ENCODE results near the gene GPS1.
A peak's percentile ranks its signal among the peaks of the same experiment; 100 is the strongest.
"Not testable (repeated sequence)": the region's sequence is repeated elsewhere in the genome, so short reads cannot be mapped to it uniquely, and the experiment has no call there.

The GPS1 gene

DNA sequence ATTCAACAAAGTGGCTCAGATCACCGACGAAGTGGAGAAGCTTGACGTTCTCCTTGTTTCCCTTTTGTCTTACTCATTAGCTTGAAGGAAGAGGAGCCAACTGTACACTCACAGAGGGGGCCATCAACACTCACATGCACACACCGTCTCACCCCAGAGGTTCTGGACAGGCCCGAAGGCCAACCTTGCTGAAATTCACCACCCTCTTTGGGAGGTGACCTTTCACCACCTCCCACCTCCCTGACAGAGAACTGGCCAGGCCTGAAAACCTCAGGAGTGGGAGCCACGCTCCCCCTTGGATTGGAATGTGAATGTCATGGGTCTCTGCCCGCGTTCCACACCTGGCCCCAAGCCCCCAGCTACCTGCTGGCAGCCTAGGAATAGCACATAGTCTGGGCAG lies 16.2 kb upstream of the GPS1 start:
- no peak for TF ChIP-seq JUND (IDR thresholded peaks at IDR 0.05; ENCODE audit: low read depth)
- in situ Hi-C loops (cut with HindIII; ENCODE audit: low pct_unique_long_range_greater_than_20kb, low sequenced_read_pairs): no loop called here
- no peak for DNase-seq (ENCODE audit: low read depth in 1 of 2, low spot score in 1 of 2)

DNA sequence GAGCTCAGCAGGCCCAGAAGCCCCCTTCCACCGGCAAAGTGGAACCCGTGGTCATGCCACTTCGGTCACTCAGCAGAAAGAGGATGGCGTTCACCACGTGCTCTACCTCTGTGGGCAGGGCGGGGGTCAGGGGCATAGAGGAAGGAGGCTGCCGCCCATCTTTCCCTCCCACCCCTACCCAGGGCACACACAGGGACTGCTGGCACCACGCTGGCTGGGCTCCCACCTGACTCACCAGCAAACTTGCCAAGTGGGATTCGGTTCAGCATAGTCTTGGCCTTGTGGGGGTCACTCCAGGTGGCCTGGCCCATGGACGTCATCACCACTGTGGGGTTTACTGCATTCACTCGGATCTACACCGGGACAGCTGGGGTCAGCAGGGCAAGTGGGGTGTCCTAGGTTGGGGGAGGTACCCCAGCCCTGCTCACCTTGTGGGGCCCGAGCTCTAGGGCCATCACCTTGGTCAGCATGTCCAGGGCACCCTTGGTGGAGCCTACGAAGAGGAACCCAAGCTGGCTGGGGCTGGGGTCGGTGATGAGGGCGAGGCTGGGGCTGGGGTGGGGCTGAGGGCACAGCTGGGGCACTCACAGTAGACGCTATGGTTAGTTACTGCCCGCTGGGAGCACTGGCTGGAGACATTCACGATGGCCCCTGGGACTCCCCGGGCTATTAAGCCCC lies 15.6 kb upstream of the GPS1 start:
- in situ Hi-C loops (cut with HindIII; ENCODE audit: low pct_unique_long_range_greater_than_20kb, low sequenced_read_pairs): no loop called here
- DNase-seq (ENCODE audit: low read depth in 1 of 2, low spot score in 1 of 2): no peak
- TF ChIP-seq JUND (IDR thresholded peaks at IDR 0.05; ENCODE audit: low read depth): no peak

DNA sequence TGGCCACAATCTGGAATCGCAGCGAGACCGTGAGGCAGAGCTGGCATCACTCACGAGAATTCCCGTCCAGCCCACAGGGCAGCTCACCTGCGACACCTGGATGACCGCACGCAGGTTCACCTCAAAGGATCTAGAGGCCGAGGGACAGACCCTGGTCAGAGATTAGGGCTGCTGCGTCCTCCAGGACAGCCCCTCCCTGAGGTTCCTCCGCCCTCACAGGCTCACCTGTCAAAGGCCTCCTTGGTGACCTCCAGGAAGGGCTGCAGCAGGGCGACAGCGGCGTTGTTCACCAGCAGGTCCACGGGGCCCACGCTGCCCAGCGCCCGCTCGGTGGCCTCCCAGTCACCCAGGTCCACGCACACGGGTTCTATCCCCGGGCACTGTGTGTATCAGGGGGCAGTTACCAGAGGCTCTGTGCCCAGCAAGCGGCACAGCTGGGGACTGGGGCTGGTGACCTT lies 15.0 kb upstream of the GPS1 start:
- DNase-seq (ENCODE audit: low read depth in 1 of 2, low spot score in 1 of 2): no peak
- in situ Hi-C loops (cut with HindIII; ENCODE audit: low pct_unique_long_range_greater_than_20kb, low sequenced_read_pairs): no loop called here
- TF ChIP-seq JUND (IDR thresholded peaks at IDR 0.05; ENCODE audit: low read depth): no peak

DNA sequence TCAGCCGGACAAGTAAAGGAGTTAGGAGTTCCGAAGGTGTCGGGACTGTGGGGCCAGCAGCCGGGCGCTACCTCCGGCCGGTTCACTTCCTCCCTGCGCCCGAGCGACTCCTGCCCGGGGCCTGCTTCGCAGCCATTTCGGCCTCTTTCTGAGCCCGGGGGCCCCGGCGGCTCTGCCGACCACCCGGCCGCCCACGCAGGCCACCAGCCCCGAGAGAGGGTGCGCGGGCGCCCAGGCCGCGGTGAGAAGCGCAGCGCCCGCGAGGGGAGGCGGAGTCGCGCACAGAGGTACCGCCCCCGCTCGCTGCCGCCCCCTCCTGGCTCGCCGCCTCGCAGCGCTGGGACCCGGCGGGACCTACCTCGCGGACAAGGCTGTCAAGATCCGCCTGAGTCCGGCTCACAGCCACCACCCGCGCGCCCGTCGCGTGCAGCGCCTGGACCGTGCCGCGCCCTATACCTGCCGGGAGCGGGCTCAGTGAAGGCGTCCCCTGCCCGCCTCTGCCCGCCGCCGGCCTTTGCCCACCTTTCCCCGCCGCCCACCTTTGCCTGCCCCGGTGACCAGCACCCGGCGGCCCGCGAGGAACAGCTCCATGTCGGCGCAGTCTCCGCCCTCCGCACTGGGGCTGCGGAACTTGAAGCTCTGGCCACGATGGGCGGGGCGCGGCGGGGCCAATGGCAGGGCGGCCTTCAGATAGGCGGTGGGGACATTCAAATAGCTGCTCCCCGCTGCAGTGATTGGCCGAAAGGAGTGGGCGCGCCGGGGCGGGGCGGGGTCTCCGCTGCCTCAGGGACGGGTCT lies 14.4 kb upstream of the GPS1 start, which contains the start of gene DCXR:
DCXR (minus strand) TSS at position 606 of the 797 bp plus-strand sequence; CDS start at position 591, 15 bp downstream.
- TF ChIP-seq JUND (IDR thresholded peaks at IDR 0.05; ENCODE audit: low read depth): no peak
- peak; percentile 99 for DNase-seq (ENCODE audit: low read depth in 1 of 2, low spot score in 1 of 2)
- in situ Hi-C loops (cut with HindIII; ENCODE audit: low pct_unique_long_range_greater_than_20kb, low sequenced_read_pairs): no loop called here

DNA sequence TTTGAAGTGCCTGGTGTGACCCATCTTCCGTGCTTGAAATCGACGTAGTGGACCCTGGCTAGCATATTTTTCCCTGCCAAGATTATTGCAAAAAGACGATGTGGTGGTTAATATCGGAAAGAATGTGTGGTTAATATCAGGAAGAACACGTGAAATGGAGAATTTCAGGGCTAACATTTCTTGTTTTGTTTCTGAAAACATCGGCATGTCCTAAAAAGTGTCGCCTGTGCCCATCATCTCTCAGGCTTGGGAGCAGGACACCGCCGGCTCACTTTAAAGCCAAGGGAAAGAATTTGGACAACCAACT lies 13.9 kb upstream of the GPS1 start:
- in situ Hi-C loops (cut with HindIII; ENCODE audit: low pct_unique_long_range_greater_than_20kb, low sequenced_read_pairs): no loop called here
- peak in 1 of 2 experiments; percentile 31 for DNase-seq (ENCODE audit: low read depth in 1 of 2, low spot score in 1 of 2)
- no peak for TF ChIP-seq JUND (IDR thresholded peaks at IDR 0.05; ENCODE audit: low read depth)

DNA sequence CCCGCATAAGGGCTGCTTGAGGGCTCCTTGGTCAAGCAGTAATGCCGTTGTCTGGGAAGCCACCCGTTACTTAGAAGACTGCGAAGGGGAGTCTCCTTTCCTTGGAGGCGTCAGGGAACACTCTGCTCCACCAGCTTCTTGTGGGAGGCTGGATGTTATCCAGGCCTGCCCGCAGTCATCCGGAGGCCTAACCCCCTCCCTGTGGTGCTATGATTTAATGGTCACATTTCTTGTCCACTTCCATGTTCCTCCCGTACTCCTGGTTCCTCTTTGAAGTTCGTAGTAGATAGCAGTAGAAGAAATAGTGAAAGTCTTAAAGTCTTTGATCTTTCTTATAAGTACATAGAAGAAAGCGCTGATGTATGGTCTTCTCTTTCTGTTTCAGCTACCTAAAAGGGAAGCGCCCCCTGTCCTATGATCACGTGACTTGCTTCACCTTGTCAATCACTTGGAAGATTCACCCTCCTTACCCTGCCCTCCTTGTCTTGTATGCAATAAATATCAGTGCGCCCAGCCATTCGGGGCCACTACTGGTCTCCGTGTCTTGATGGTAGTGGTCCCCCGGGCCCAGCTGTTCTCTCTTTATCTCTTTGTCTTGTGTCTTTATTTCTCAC lies 12.8 kb upstream of the GPS1 start:
- DNase-seq (ENCODE audit: low read depth in 1 of 2, low spot score in 1 of 2); in situ Hi-C loops (cut with HindIII; ENCODE audit: low pct_unique_long_range_greater_than_20kb, low sequenced_read_pairs): not testable (repeated sequence)

DNA sequence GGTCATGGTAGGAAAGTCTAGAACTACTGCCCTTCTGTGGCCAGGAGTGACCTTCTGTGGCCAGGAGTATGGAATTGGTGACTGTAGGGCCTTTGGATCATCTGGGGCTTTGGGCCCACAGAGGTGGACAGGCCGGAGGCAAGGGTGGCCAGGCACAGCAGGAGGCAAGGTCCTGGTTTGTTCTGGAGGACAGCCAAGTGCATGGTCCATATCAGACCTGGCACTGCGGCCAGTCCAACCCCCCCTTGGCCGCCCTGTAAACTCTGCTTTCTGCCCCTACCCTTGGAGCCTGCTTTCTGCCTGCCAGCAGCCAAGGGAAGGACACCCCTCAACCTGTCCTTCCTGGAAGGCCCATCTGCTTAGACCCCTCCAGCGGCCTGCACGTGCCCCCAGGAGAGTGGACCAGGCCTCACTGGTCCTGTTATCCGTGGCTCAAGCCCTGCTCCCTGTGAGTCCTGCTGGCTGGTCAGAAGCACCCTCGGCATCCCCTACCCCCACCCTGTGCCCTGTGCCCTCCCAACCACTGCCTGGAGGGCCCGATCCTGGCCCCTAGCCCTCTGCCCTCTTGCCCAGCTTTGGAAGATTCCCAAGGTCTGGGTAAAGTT lies 11.9 kb upstream of the GPS1 start:
- DNase-seq (ENCODE audit: low read depth in 1 of 2, low spot score in 1 of 2): no peak
- in situ Hi-C loops (cut with HindIII; ENCODE audit: low pct_unique_long_range_greater_than_20kb, low sequenced_read_pairs): no loop called here
- TF ChIP-seq JUND (IDR thresholded peaks at IDR 0.05; ENCODE audit: low read depth): no peak

DNA sequence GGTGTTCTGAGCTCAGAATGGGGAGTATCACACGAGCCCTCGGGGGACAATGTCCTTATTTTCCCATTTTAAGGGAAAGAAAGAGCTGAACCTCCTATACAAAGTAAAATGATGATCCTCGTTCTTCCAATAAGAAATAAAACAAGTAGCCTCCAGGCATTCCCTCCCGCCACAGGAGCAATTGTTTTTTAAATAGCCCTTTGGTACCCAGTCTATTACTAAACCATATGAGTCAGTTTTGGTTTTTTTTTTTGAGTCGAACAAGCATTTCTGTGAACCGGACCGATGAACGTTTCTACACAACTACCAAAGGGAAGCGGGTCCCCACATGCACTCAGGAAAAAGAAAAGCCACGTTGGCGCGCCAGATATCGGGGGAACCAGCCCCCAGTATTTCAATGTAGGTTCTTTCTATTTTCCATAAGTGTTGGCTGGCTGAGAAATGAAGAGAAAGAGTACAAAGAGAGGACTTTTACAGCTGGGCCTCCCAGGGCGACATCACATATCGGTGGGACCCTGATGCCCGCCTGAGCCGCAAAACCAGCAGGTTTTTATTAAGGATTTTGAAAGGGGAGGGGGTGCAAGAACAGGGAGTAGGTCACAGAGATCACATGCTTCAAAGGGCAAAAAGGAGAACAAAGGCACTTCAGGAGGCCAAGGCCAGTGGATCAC lies 10.4 kb upstream of the GPS1 start:
- no peak for TF ChIP-seq JUND (IDR thresholded peaks at IDR 0.05; ENCODE audit: low read depth)
- DNase-seq (ENCODE audit: low read depth in 1 of 2, low spot score in 1 of 2): no peak
- in situ Hi-C loops (cut with HindIII; ENCODE audit: low pct_unique_long_range_greater_than_20kb, low sequenced_read_pairs): no loop called here

DNA sequence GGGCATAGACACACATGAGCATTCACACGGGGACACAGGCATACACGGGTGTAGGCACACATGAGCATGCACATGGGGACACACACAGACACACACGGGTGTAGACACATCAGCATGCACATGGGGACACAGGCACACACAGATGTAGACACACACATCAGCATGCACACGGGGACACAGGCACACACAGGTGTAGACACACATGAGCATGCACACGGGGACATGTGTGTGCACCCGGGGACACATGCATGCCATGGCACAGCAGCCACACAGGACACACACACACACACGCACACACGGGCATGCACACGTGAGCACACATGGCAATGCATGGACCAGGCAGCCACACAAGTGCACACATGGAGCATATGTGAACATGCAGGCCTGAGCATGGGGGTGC lies 9.0 kb upstream of the GPS1 start:
- TF ChIP-seq JUND (IDR thresholded peaks at IDR 0.05; ENCODE audit: low read depth): no peak
- in situ Hi-C loops (cut with HindIII; ENCODE audit: low pct_unique_long_range_greater_than_20kb, low sequenced_read_pairs): no loop called here
- no peak for DNase-seq (ENCODE audit: low read depth in 1 of 2, low spot score in 1 of 2)

DNA sequence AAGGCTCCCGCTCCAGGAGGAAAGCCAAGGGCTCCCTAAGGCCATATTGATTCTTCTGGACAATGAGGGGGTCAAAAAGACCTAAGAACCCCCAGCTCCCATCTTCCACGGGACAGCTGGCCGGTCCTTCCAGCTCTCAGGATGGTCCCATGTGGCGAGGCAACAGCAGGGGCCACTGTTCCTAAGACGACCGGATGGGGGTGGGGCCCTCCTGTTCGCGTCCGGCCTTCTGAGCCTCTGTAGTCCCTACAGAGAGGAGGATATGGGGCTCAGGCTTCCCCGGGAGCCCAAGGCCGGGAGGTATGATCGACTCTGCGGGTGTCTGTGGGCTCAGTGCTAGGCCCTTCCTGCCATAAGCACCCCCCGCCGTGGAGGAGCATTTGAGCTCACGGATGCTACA lies 8.2 kb upstream of the GPS1 start:
- in situ Hi-C loops (cut with HindIII; ENCODE audit: low pct_unique_long_range_greater_than_20kb, low sequenced_read_pairs): no loop called here

DNA sequence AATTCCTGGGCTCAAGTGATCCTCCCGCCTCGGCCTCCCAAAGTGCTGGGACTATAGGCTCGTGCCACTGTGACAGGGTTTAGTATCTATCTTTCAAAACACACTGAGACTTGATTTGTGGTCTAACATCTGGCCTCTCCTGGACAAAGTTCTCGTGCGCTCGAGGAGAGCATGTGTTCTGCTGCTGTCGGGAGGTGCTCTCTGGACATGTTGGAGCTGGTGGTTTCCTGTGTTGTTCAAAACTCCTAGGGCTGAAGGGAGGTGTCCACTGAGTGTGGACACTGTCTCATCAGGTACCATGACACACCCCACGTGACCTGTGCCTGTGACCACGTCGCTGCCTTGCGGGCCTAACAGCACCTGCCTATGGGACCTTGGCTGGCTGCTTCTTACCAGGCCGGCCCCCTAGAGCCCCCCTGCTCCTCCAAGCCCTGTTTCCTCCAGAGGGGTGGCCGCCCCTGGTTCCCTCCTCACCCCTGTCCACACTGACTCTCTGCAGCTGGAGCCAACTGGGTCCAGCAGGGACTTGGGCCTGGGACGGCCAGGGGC lies 5.7 kb upstream of the GPS1 start:
- TF ChIP-seq JUND (IDR thresholded peaks at IDR 0.05; ENCODE audit: low read depth): no peak
- in situ Hi-C loops (cut with HindIII; ENCODE audit: low pct_unique_long_range_greater_than_20kb, low sequenced_read_pairs): no loop called here
- DNase-seq (ENCODE audit: low read depth in 1 of 2, low spot score in 1 of 2): no peak

More for the DNA sequence above, 8.2 kb upstream of the GPS1 start:
- no peak for DNase-seq (ENCODE audit: low read depth in 1 of 2, low spot score in 1 of 2)
- TF ChIP-seq JUND (IDR thresholded peaks at IDR 0.05; ENCODE audit: low read depth): no peak

DNA sequence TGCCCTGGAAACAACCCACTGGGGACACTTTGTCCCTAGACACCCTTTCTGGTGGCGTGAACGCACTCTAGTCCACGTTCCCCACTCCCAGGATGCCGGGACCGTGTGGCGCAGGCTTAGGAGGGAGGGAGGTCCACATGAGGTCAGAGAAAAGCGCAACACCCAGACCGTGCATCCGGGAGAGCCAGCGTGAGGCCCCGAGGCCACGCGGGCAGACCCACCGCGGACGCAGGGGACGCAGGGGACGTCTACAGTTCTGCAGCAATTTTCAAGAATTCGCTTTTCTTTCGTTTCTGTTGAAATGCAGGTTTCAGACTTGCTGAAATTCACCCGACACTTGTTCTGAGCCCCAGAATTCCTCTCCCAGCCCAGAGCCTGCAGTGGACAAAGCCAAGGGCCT lies 4.8 kb upstream of the GPS1 start:
- in situ Hi-C loops (cut with HindIII; ENCODE audit: low pct_unique_long_range_greater_than_20kb, low sequenced_read_pairs): no loop called here
- no peak for DNase-seq (ENCODE audit: low read depth in 1 of 2, low spot score in 1 of 2)
- TF ChIP-seq JUND (IDR thresholded peaks at IDR 0.05; ENCODE audit: low read depth): no peak
